NB4 (cell line): Measurements from ENCODE around the gene ERN2.
"Not testable (repeated sequence)": the region's sequence is repeated elsewhere in the genome, so short reads cannot be mapped to it uniquely, and the experiment has no call there.

Source experiments
- DNase-seq: peaks from one replicate; pipeline ENCODE4 v3.0.0; 2010; ENCODE audit warnings: low read depth
- H3K4me3 ChIP-seq: one replicate; pipeline ENCODE4 v1.5.1; 2011; ENCODE audit warnings: mild to moderate bottlenecking, low read depth, low read length, moderate library complexity
- MYC ChIP-seq: IDR thresholded peaks from 2 replicates; pipeline ENCODE4 v1.6.1; 2011; ENCODE audit warnings: low read depth, low read length
- POLR2A ChIP-seq: IDR thresholded peaks from 2 replicates; pipeline ENCODE4 v1.6.1; 2011; ENCODE audit warnings: mild to moderate bottlenecking; ENCODE audit not compliant: insufficient read length; ENCODE audit errors: extremely low read depth
- TF ChIP-seq, protein P1 (sequence below): IDR thresholded peaks from one replicate; pipeline ENCODE4 v1.5.1; 2012; ENCODE audit warnings: low read depth, low read length
- TF ChIP-seq, protein P2 (sequence below): IDR thresholded peaks from 2 replicates; pipeline ENCODE4 v1.6.1; 2011; ENCODE audit warnings: low read depth, low read length

ERN2 gene

DNA sequence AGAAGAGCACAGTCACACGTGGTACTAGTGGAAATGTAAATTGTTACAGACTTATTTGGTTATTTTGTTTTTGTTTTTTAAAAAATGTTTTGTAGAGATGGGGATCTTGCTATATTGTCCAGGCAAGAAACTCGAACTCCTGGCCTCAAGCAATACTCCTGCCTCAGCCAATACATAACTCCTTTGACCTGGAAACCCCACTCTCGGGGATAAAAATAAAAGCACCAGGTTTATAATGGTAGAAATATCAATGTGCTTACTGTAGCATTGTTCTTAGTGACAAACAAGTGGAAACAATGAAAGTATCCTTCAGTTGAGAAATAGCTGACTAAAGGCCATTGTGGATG, 11.7 kb upstream of the ERN2 start:
- DNase-seq = no peak
- TF ChIP-seq, protein P1, sequence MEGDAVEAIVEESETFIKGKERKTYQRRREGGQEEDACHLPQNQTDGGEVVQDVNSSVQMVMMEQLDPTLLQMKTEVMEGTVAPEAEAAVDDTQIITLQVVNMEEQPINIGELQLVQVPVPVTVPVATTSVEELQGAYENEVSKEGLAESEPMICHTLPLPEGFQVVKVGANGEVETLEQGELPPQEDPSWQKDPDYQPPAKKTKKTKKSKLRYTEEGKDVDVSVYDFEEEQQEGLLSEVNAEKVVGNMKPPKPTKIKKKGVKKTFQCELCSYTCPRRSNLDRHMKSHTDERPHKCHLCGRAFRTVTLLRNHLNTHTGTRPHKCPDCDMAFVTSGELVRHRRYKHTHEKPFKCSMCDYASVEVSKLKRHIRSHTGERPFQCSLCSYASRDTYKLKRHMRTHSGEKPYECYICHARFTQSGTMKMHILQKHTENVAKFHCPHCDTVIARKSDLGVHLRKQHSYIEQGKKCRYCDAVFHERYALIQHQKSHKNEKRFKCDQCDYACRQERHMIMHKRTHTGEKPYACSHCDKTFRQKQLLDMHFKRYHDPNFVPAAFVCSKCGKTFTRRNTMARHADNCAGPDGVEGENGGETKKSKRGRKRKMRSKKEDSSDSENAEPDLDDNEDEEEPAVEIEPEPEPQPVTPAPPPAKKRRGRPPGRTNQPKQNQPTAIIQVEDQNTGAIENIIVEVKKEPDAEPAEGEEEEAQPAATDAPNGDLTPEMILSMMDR = no peak
- TF ChIP-seq, protein P2, sequence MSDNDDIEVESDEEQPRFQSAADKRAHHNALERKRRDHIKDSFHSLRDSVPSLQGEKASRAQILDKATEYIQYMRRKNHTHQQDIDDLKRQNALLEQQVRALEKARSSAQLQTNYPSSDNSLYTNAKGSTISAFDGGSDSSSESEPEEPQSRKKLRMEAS = no peak
- TF ChIP-seq POLR2A (no peak), MYC (no peak)
- H3K4me3 ChIP-seq = no peak overlapping the region

- TF ChIP-seq, protein P1 = no peak
- TF ChIP-seq, protein P2 = no peak
- TF ChIP-seq MYC (no peak), POLR2A (no peak)
- DNase-seq = no peak
- no peak overlapping the region for H3K4me3 ChIP-seq
Observed at GRCh38 chr16:23724096-23724784, 11.2 kb upstream of the ERN2 start.

DNA sequence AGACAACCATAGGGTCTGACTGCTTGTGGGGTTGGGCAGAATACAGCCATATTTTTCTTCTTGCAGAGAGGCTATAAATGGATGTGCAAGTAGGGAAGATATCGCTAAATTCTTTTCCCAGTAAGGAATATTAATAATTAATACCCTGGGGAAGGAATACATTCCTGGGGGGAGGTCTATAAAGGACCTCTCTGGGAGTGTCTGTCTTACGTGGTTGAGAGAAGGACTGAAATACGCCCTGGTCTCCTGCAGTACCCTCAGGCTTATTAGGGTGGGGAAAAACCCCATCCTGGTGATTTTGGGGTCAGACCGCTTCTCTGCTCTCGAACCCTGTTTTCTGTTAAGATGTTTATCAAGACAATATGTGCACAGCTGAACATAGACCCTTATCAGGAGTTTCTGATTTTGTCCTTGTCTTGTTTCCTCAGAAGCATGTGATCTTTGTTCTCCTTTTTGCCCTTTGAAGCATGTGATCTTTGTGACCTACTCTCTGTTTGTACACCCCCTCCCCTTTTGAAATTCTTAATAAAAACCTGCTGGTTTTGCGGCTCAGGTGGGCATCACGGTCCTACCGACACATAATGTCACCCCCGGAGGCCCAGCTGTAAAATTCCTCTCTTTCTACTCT, 9.7 kb upstream of the ERN2 start:
- DNase-seq, H3K4me3 ChIP-seq: not testable (repeated sequence)

DNA sequence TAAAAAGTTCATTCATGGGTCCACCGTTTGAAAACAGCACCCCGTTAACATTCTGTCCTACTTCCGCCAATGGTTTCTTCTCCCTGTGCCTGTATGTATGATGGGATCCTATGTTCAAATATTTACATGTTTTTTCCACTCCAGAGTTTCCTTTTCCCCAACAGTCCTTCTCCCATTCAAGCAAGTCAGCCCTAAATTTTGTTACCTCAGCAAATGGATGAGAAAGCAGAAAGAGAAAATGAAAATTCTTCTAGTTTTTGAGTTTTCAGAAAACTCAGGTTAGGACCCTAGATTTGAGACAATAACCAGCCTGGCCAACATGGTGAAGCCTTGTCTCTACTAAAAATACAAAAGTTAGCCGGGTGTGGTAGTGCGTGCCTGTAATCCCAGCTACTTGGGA, 3.5 kb upstream of the ERN2 start:
- H3K4me3 ChIP-seq = no peak overlapping the region
- no peak for DNase-seq
- TF ChIP-seq, protein P2 = no peak
- TF ChIP-seq, protein P1 = no peak

DNA sequence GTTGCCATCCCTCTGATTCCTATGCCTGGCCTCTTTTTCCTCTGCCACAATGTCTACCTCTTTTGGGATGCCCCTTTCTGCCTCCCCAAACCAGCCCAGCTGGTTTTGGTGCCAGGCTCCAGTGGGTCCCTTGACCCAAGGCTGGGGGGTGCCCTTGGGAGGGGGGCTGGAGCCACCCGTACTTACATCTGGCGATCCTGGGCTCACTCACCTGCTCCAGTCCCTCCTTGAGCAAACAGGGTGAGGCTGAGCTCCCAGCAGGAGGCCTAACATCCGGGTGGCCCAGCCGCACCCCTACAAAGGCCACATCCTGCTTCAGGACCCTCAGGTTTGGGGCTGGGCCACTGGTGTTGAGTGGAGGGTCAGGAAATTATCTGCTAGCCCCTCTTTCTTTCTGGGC, 1.2 kb downstream of the ERN2 start:
- H3K4me3 ChIP-seq = no peak overlapping the region
- TF ChIP-seq, protein P2 = no peak
- TF ChIP-seq, protein P1 = no peak
- TF ChIP-seq POLR2A = no peak
- TF ChIP-seq MYC = no peak
- no peak for DNase-seq

GRCh38 chr16:23710504-23710903, 2.5 kb downstream of the ERN2 start:
- H3K4me3 ChIP-seq = no peak overlapping the region
- TF ChIP-seq POLR2A = no peak
- TF ChIP-seq, protein P2 = no peak
- TF ChIP-seq MYC = no peak
- TF ChIP-seq, protein P1 = no peak
- DNase-seq = no peak
